Cardiac muscle cell (in vitro differentiated cells and primary cell): ENCODE measurements around the gene SYT13. TPM values are rescaled to one million over a fixed set of nuclear protein-coding genes. Genes with fewer than 3 reads are reported as not detected.
"Not testable (repeated sequence)": the region's sequence is repeated elsewhere in the genome, so short reads cannot be mapped to it uniquely, and the experiment has no call there.

Experiments used
- DNase-seq, 2 donors: peaks; one replicate each; pipeline versions ENCODE4 v3.0.0 to v3.0.0-alpha.2; 2010 to 2017; ENCODE audit warnings: low read depth in 1 of 2, low spot score in 1 of 2
- H3K27ac ChIP-seq: fragments of 200-600 bp; sonication (generic); 2 replicates; pipeline ENCODE4 v1.5.1; 2016
- H3K27me3 ChIP-seq: fragments of 200-600 bp; sonication (generic); 2 replicates; pipeline ENCODE4 v1.6.0; 2016; ENCODE audit warnings: control low read depth
- H3K36me3 ChIP-seq: fragments of 200-600 bp; sonication (generic); 2 replicates; pipeline ENCODE4 v1.5.1; 2016; ENCODE audit warnings: control low read depth
- H3K4me1 ChIP-seq: fragments of 200-600 bp; sonication (generic); 2 replicates; pipeline ENCODE4 v1.8.1; 2017; ENCODE audit warnings: low read depth, mild to moderate bottlenecking, mixed run types
- H3K4me3 ChIP-seq: fragments of 200-600 bp; sonication (generic); 2 replicates; pipeline ENCODE4 v1.5.1; 2016; ENCODE audit warnings: mild to moderate bottlenecking
- H3K9me3 ChIP-seq: fragments of 200-600 bp; sonication (generic); 2 replicates; pipeline ENCODE4 v1.5.1; 2017; ENCODE audit warnings: low read depth, mild to moderate bottlenecking, control low read depth
- CTCF ChIP-seq: IDR thresholded peaks from 2 replicates; pipeline ENCODE4 v1.5.1; 2012; ENCODE audit warnings: low read depth, mild to moderate bottlenecking, low read length
- polyA plus RNA-seq: library from polyadenylated mRNA; unstranded; fragments of >200 nt; fragmentation: Nextera tagmentation; extraction: Ambion mirVana; gene quantifications from 2 replicates; pipeline ENCODE4 v1.2.1, GENCODE V29; 2016
- total RNA-seq: library from RNA; depleted of rRNA; stranded (reverse); fragments of >200 nt; gene quantifications from 2 replicates; pipeline ENCODE4 v1.2.3, GENCODE V29; 2016

Gene SYT13
- total and polyA plus RNA-seq, 2 experiments from 2014 or later: 0.09 to 1.6 TPM

GRCh38 chr11:45300715-45301114, 14.6 kb upstream of the SYT13 start:
- H3K4me1 ChIP-seq: no peaks in the 10 kb centered on the region
- DNase-seq: no peak
- H3K4me3 ChIP-seq: no peak overlapping the region
- TF ChIP-seq CTCF: no peak
- H3K36me3 ChIP-seq: no peaks in the 10 kb centered on the region
- H3K27ac ChIP-seq: no peak overlapping the region
- H3K27me3 ChIP-seq: no peaks in the 10 kb centered on the region
- H3K9me3 ChIP-seq: no peaks in the 10 kb centered on the region

GRCh38 chr11:45298718-45299117, 12.6 kb upstream of the SYT13 start:
- H3K36me3 ChIP-seq: no peaks in the 10 kb centered on the region
- DNase-seq: no peak
- no peaks in the 10 kb centered on the region for H3K27me3 ChIP-seq

GRCh38 chr11:45296075-45296474, 9.9 kb upstream of the SYT13 start:
- no peaks in the 10 kb centered on the region for H3K4me1 ChIP-seq
- H3K4me3 ChIP-seq: no peak overlapping the region
- no peaks in the 10 kb centered on the region for H3K36me3 ChIP-seq
- no peak for DNase-seq
- H3K27me3 ChIP-seq: peaks cover 6% of the 10 kb centered on the region
- no peak for TF ChIP-seq CTCF
- no peaks in the 10 kb centered on the region for H3K9me3 ChIP-seq
- H3K27ac ChIP-seq: no peak overlapping the region

More at GRCh38 chr11:45298718-45299117, 12.6 kb upstream of the SYT13 start:
- Histone ChIP-seq H3K4me3 (no peak overlapping the region), H3K4me1 (no peaks in the 10 kb centered on the region), H3K27ac (no peak overlapping the region), H3K9me3 (no peaks in the 10 kb centered on the region)
- TF ChIP-seq CTCF: no peak

- Histone ChIP-seq H3K4me3 (no peak overlapping the region), H3K27ac (no peak overlapping the region), H3K4me1 (no peaks in the 10 kb centered on the region), H3K9me3 (no peaks in the 10 kb centered on the region), H3K27me3 (peaks cover 18% of the 10 kb centered on the region), H3K36me3 (no peaks in the 10 kb centered on the region)
- DNase-seq: no peak
- no peak for TF ChIP-seq CTCF
These were observed 8.4 kb upstream of the SYT13 start for GRCh38 chr11:45294499-45294898.

GRCh38 chr11:45293566-45294192, 7.5 kb upstream of the SYT13 start:
- H3K36me3 ChIP-seq, H3K27ac ChIP-seq, H3K4me3 ChIP-seq, H3K9me3 ChIP-seq, H3K4me1 ChIP-seq: not testable (repeated sequence)
- DNase-seq: peak; percentile 84 to 91
- H3K27me3 ChIP-seq: peaks cover 27% of the 10 kb centered on the region
- TF ChIP-seq CTCF: peak; percentile 66
